ENCODE measurements around the gene PDIA4. TPM values are rescaled to one million over a fixed set of nuclear protein-coding genes. Genes with fewer than 3 reads are reported as not detected.

Gene PDIA4
- total and polyA plus RNA-seq, 10 donors, result 21.6 to 160 (median 84.6) TPM

DNA sequence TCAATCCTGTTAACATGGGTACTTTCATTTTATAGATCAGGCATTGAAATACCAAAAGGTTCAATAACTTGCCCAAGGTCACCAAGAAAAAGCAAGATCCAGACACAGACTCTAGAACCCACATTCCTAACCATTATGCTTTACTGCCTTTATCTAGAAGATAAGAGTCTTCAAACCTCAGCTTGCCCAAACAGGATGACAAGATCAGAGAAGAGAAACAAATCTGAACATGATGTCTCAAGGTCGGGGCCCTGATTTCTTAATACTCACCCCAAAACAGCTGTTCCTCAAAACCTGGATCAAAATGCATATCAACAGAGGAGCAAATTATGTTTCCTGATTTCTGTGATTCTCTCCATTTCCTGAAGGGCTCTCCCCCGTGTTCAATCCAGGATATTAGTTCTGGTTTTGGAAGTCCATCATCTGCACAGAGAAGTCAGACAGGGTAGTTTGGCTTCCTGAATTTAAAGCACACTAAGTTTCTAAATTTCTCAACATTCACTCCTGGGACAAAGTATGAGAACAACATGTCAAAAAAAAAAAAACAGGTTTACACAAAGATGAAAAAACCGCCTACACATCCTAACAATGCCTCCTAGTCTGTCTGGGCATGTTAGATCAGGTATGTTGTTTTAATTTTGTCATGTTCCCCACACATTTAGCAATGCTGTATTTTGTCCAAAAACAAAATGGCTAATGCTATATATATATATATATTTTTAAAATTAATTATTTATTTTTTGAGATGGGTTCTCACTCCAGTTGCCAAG, 46.0 kb upstream of the PDIA4 start:
- Histone ChIP-seq H3K27me3 (replicated peaks in 1 of 7) (no peaks in the 10 kb centered on the region), H3K4me3 (no peak overlapping the region), H3K27ac (peak overlapping the region in 2 of 8 donors; percentile 11 to 46), H3K4me1 (peaks cover 0 to 15% (median 0%) of the 10 kb centered on the region in 6 donors), H3K36me3 (peaks cover 0 to 79% (median 31%) of the 10 kb centered on the region in 6 donors), H3K9me3 (no peaks in the 10 kb centered on the region)
- intact Hi-C loops (cut with DNase I; ENCODE audit: low total_unique reads), result no loop called here
- no peak for TF ChIP-seq POLR2AphosphoS5 (IDR thresholded peaks at IDR 0.05)
- TF ChIP-seq POLR2A (IDR thresholded peaks at IDR 0.05), result no peak
- no peak for TF ChIP-seq CTCF (IDR thresholded peaks at IDR 0.05 in 8 of 11, conservative IDR thresholded peaks at IDR 0.05 in 3 of 11)
- no peak for DNase-seq
- 49 to 67% (median 64%) methylated on average over 3 of the region's 3 CpGs for WGBS, 5 donors

- no peaks in the 10 kb centered on the region for H3K27me3 ChIP-seq (replicated peaks in 1 of 7)
- DNase-seq, result no peak
- H3K36me3 ChIP-seq, result peaks cover 0 to 72% (median 33%) of the 10 kb centered on the region in 6 donors
- peak overlapping the region in 1 of 8 donors; percentile 27 for H3K4me3 ChIP-seq
- intact Hi-C loops (cut with DNase I; ENCODE audit: low total_unique reads), result no loop called here
- H3K4me1 ChIP-seq, result peaks cover 0 to 15% (median 0%) of the 10 kb centered on the region in 6 donors
- peak overlapping the region in 5 of 8 donors; percentile 41 to 82 (median 64) for H3K27ac ChIP-seq
- TF ChIP-seq POLR2AphosphoS5 (IDR thresholded peaks at IDR 0.05), result no peak
- TF ChIP-seq POLR2A (IDR thresholded peaks at IDR 0.05), result no peak
- no peak for TF ChIP-seq CTCF (IDR thresholded peaks at IDR 0.05 in 8 of 11, conservative IDR thresholded peaks at IDR 0.05 in 3 of 11)
- WGBS, 5 donors, result 85 to 96% (median 89%) methylated on average over 4 of the region's 4 CpGs
- H3K9me3 ChIP-seq, result no peaks in the 10 kb centered on the region
Observed at GRCh38 chr7:149072438-149072775, 44.1 kb upstream of the PDIA4 start.

DNA sequence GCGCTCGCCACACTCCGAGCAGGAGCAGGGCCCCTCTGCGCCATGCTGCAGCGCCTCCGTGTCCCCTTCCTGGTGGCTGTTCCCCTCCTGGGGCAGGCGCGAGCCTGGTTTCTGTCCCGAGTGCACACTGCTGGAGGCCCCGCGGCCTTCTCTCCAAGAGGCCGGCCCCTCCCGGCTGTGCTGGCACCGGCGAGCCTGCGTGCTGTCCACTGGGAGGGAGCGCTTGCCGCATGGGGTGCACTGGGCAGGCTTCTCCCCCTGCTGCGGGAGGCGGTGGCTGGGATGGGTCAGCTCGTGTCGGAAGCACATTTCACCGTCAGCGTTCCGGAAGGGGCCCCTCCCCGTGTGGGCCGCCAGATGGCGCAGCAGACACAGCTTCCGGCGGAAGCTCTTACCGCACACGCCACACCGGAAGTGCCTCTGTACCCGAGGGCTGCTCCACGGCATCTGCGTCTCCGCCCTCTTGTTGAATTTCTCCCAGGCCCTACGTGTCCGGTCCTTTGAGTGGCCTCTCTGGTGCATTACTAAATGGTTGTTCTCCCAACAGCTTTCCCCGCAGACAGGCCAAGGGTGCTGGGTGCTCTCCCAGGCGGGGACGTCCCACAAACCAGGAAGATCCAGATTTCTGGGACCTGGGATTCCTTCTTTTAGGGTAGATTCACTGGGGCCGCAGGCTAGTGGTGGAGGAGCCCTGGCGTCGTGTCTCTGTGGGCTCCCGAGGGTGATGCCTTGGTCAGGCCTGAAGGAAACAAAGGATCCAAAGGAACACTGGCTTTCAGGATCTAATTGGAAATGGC, 43.5 kb upstream of the PDIA4 start:
- TF ChIP-seq POLR2A (IDR thresholded peaks at IDR 0.05) (no peak), POLR2AphosphoS5 (IDR thresholded peaks at IDR 0.05) (peak; percentile 48 to 80 (median 64)), CTCF (IDR thresholded peaks at IDR 0.05 in 8 of 11, conservative IDR thresholded peaks at IDR 0.05 in 3 of 11) (peak in 7 of 11 experiments; percentile 16 to 71 (median 32))
- peak; percentile 86 for DNase-seq
- peaks cover 0 to 71% (median 33%) of the 10 kb centered on the region in 6 donors for H3K36me3 ChIP-seq
- H3K27ac ChIP-seq, result peak overlapping the region in 6 of 8 donors; percentile 15 to 82 (median 60)
- H3K27me3 ChIP-seq (replicated peaks in 1 of 7), result no peaks in the 10 kb centered on the region
- H3K4me1 ChIP-seq, result peaks cover 0 to 15% (median 0%) of the 10 kb centered on the region in 6 donors
- no peaks in the 10 kb centered on the region for H3K9me3 ChIP-seq
- 72 to 84% (median 74%) methylated on average over 23 to 46 of the region's 46 CpGs for WGBS, 5 donors
- peak overlapping the region in 3 of 8 donors; percentile 18 to 33 (median 27) for H3K4me3 ChIP-seq
- intact Hi-C loops (cut with DNase I; ENCODE audit: low total_unique reads), result no loop called here
